ENCODE results near the gene CNTRL. TPM values are rescaled to one million over a fixed set of nuclear protein-coding genes. Genes with fewer than 3 reads are reported as not detected.

CNTRL gene
- total RNA-seq, 4 donors from 2014 or later = 20.0 to 30.2 (median 27.4) TPM

DNA sequence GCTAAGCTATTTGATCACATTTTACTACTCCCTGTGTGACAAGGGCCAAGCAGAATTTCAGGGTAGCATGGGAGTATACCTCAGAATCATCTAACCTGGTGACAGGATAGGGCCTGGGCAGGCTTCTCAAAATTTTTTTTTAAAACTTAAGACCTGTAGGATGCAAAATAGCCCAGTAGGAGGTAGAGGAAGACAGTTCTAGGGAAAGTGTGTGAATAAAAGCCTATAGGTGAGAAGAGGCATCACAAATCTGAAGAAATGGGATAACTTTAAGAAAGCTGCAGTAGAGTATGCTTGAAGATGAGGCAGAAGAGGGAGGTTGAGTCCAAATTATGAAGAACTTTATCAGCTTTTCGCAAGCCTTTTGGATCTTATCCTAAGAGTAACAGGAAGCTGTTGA, 32.3 kb downstream of the CNTRL start:
- no peak for TF ChIP-seq CTCF (IDR thresholded peaks at IDR 0.05; ENCODE audit: low read depth)

GRCh38 chr9:121107881-121108280, 33.1 kb downstream of the CNTRL start:
- TF ChIP-seq CTCF (IDR thresholded peaks at IDR 0.05; ENCODE audit: low read depth) = no peak

DNA sequence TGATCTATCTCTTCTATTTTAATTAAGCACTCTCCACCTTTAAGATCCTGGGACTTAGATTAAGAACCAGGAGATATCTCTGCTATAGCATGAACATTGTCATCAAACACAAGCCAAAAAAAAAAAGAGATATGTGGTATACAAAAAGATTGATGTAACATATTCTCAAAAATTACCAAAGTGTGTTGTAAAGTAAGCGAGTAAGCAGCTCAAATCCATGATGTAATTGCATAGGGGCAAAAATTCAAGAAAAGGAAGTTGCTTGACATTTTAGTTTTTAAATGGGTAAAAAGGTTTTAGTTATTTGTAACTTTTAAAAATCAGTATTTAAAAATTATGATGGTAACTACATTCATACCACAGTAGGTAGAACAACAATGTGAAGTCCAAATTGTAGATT, 40.7 kb downstream of the CNTRL start:
- TF ChIP-seq CTCF (IDR thresholded peaks at IDR 0.05; ENCODE audit: low read depth) = no peak

DNA sequence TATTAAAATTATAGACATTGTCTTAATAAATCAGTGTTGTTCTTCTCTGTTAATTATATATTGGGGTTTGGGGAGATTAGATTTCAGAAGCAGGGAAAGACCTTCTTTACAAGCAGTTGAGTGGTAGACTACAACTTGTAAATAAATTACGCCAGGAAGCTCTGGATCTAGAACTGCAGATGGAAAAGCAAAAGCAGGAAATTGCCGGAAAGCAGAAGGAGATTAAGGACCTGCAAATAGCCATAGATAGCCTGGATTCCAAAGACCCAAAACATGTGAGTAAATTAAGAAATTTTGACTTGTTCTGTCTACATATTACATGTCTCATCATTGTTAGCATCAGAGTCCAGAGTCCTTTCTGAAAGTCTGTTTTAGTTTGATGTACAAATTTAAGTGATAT, 43.5 kb downstream of the CNTRL start:
- TF ChIP-seq CTCF (IDR thresholded peaks at IDR 0.05; ENCODE audit: low read depth) = no peak

GRCh38 chr9:121120386-121120785, 45.6 kb downstream of the CNTRL start:
- TF ChIP-seq CTCF (IDR thresholded peaks at IDR 0.05; ENCODE audit: low read depth) = no peak

DNA sequence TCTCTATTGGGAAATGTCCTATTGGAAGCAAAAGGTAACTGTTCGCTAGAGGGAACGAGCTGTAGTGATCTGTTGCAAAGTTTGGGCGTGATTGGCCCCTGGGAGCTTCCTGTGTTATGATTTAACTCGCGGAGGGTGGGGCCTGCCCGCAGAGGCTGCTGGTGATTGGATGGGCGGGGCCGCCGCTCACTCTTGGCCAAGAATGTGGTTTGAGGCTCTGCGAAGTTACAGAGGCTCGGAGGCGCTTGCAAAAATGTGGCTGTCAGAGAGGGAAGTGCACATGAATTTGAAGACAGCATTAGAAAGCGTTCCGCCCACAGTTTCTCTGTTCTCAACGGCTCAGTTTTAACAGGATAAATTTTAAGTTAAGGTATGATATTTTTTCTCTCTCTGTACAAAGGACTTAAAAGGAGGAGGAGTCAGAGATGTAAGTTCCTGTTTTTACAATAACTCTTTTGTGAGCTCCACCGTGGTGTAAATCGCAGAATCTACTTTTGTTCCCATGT, 46.9 kb downstream of the CNTRL start:
- TF ChIP-seq CTCF (IDR thresholded peaks at IDR 0.05; ENCODE audit: low read depth) = no peak

GRCh38 chr9:121122246-121123032, 47.7 kb downstream of the CNTRL start:
- no peak for TF ChIP-seq CTCF (IDR thresholded peaks at IDR 0.05; ENCODE audit: low read depth)

All from subcutaneous adipose tissue (tissue), 4 donors.